ENCODE data around the gene MPZL2.

The MPZL2 gene

DNA sequence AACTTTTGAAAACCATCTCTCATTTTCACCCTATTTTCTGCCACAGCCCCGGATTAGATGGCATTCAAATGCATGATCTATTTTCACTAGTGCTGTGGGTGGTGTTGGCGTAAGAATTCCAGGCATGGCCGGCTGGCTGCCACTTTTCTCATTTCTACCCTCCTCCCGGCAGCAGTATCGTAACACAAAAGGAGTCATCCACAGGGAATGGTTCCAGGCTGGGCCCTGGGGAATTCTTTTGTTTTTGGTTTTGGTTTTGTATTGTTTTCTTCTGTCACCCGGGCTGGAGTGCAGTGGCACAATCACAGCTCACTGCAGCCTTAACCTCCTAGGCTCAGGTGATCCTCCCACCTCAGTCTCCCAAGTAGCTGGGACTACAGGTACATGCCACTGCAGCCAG lies 53.1 kb downstream of the MPZL2 start:
- Histone ChIP-seq H4K20me1 (ENCODE audit: insufficient read depth, low read length) (no peaks in the 10 kb centered on the region), H2AFZ (ENCODE audit: low read depth, low read length) (no peak overlapping the region), H3K27me3 (ENCODE audit: low read depth, low read length) (peaks cover 40% of the 10 kb centered on the region), H3K4me3 (ENCODE audit: low read length) (no peak overlapping the region), H3K9ac (ENCODE audit: low read length) (no peak overlapping the region), H3K4me1 (ENCODE audit: low read length) (peaks cover 56% of the 10 kb centered on the region), H3K9me3 (ENCODE audit: insufficient read depth, low read length) (no peaks in the 10 kb centered on the region), H3K79me2 (ENCODE audit: low read length) (no peaks in the 10 kb centered on the region), H3K4me2 (ENCODE audit: low read length) (no peak overlapping the region), H3K27ac (ENCODE audit: low read length) (no peak overlapping the region), H3K36me3 (replicated peaks; ENCODE audit: low read depth, low read length) (no peaks in the 10 kb centered on the region)
- TF ChIP-seq, protein P1, sequence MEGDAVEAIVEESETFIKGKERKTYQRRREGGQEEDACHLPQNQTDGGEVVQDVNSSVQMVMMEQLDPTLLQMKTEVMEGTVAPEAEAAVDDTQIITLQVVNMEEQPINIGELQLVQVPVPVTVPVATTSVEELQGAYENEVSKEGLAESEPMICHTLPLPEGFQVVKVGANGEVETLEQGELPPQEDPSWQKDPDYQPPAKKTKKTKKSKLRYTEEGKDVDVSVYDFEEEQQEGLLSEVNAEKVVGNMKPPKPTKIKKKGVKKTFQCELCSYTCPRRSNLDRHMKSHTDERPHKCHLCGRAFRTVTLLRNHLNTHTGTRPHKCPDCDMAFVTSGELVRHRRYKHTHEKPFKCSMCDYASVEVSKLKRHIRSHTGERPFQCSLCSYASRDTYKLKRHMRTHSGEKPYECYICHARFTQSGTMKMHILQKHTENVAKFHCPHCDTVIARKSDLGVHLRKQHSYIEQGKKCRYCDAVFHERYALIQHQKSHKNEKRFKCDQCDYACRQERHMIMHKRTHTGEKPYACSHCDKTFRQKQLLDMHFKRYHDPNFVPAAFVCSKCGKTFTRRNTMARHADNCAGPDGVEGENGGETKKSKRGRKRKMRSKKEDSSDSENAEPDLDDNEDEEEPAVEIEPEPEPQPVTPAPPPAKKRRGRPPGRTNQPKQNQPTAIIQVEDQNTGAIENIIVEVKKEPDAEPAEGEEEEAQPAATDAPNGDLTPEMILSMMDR (IDR thresholded peaks at IDR 0.05; ENCODE audit: low read depth, low read length): no peak
- no peak for TF ChIP-seq EZH2phosphoT487 (IDR thresholded peaks at IDR 0.05; ENCODE audit: low read depth)

DNA sequence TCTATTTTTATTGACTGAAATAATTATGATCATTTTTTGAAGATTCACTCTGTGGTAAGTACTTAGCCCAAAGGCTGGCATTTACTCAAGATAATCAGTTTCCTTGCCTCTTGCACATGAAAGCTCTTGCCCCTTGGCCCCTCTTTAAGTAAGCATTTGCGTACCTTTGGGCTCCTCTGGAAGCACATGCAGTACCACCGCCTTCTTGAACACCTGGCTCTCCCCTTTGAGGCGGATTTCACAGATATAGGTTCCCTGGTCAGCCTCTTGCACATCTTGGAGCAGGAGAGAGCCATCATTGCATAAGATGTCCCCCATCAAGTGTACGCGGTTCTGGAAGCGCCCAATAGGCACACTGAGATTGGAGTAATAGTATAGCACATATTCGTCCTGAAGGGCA lies 53.8 kb downstream of the MPZL2 start:
- H4K20me1 ChIP-seq (ENCODE audit: insufficient read depth, low read length): no peaks in the 10 kb centered on the region
- H3K79me2 ChIP-seq (ENCODE audit: low read length): no peaks in the 10 kb centered on the region
- H3K27me3 ChIP-seq (ENCODE audit: low read depth, low read length): peaks cover 40% of the 10 kb centered on the region
- no peaks in the 10 kb centered on the region for H3K9me3 ChIP-seq (ENCODE audit: insufficient read depth, low read length)
- no peak overlapping the region for H3K9ac ChIP-seq (ENCODE audit: low read length)
- H2AFZ ChIP-seq (ENCODE audit: low read depth, low read length): no peak overlapping the region
- peaks cover 51% of the 10 kb centered on the region for H3K4me1 ChIP-seq (ENCODE audit: low read length)
- no peak overlapping the region for H3K4me3 ChIP-seq (ENCODE audit: low read length)
- no peak overlapping the region for H3K27ac ChIP-seq (ENCODE audit: low read length)
- no peak overlapping the region for H3K4me2 ChIP-seq (ENCODE audit: low read length)
- TF ChIP-seq, protein P1 (IDR thresholded peaks at IDR 0.05; ENCODE audit: low read depth, low read length): no peak
- no peak for TF ChIP-seq EZH2phosphoT487 (IDR thresholded peaks at IDR 0.05; ENCODE audit: low read depth)
- H3K36me3 ChIP-seq (replicated peaks; ENCODE audit: low read depth, low read length): no peaks in the 10 kb centered on the region

DNA sequence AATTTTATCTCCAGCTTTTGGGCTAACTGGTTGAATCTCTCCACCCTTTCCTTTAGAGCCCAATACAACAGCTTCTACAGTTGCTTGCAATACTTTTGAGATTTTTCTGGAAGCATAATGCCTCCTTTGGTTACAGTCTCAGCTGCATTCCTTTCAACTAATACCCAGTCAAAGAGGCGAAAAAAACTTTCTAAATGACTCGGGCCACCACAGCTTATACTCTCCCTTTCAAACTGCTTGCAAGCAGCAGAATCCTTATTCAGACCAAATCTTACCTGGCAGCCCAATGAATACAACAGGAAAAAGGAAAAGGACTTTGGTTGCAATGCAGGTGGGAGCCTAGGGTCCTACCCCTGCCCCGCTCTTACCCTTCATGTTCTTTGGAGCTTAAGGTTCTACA lies 55.1 kb downstream of the MPZL2 start:
- Histone ChIP-seq H3K9me3 (ENCODE audit: insufficient read depth, low read length) (no peaks in the 10 kb centered on the region), H3K4me2 (ENCODE audit: low read length) (no peak overlapping the region), H3K9ac (ENCODE audit: low read length) (no peak overlapping the region), H3K79me2 (ENCODE audit: low read length) (no peaks in the 10 kb centered on the region), H3K4me1 (ENCODE audit: low read length) (peaks cover 38% of the 10 kb centered on the region), H4K20me1 (ENCODE audit: insufficient read depth, low read length) (no peaks in the 10 kb centered on the region), H3K27ac (ENCODE audit: low read length) (no peak overlapping the region), H3K27me3 (ENCODE audit: low read depth, low read length) (peaks cover 40% of the 10 kb centered on the region), H3K4me3 (ENCODE audit: low read length) (no peak overlapping the region), H3K36me3 (replicated peaks; ENCODE audit: low read depth, low read length) (no peaks in the 10 kb centered on the region), H2AFZ (ENCODE audit: low read depth, low read length) (no peak overlapping the region)
- no peak for TF ChIP-seq EZH2phosphoT487 (IDR thresholded peaks at IDR 0.05; ENCODE audit: low read depth)
- TF ChIP-seq, protein P1 (IDR thresholded peaks at IDR 0.05; ENCODE audit: low read depth, low read length): no peak

- Histone ChIP-seq H3K4me2 (ENCODE audit: low read length) (peak overlapping the region; percentile 56; the same call in 1 of the 2 replicates), H3K79me2 (ENCODE audit: low read length) (no peaks in the 10 kb centered on the region), H3K9me3 (ENCODE audit: insufficient read depth, low read length) (no peaks in the 10 kb centered on the region), H3K27ac (ENCODE audit: low read length) (no peak overlapping the region), H3K4me3 (ENCODE audit: low read length) (no peak overlapping the region), H3K9ac (ENCODE audit: low read length) (no peak overlapping the region), H4K20me1 (ENCODE audit: insufficient read depth, low read length) (no peaks in the 10 kb centered on the region), H2AFZ (ENCODE audit: low read depth, low read length) (no peak overlapping the region), H3K36me3 (replicated peaks; ENCODE audit: low read depth, low read length) (no peaks in the 10 kb centered on the region), H3K27me3 (ENCODE audit: low read depth, low read length) (peaks cover 24% of the 10 kb centered on the region), H3K4me1 (ENCODE audit: low read length) (peaks cover 21% of the 10 kb centered on the region)
- TF ChIP-seq, protein P1 (IDR thresholded peaks at IDR 0.05; ENCODE audit: low read depth, low read length): no peak
- no peak for TF ChIP-seq EZH2phosphoT487 (IDR thresholded peaks at IDR 0.05; ENCODE audit: low read depth)
Observed at GRCh38 chr11:118207079-118207478, 57.0 kb downstream of the MPZL2 start.
